Endothelial cell of umbilical vein (primary cell): ENCODE results near the gene ZNF581.

Experiments
- EZH2 ChIP-seq: IDR thresholded peaks from 2 replicates; pipeline ENCODE4 v1.6.1; 2012; ENCODE audit warnings: borderline replicate concordance, low read depth, mild to moderate bottlenecking, moderate library complexity, low read length, inconsistent platforms; ENCODE audit not compliant: severe bottlenecking
- FOS ChIP-seq: IDR thresholded peaks from 2 replicates; pipeline ENCODE4 v1.6.1; 2011; ENCODE audit warnings: mild to moderate bottlenecking, low read length, moderate library complexity, borderline replicate concordance; ENCODE audit not compliant: insufficient read depth
- GATA2 ChIP-seq: IDR thresholded peaks from 2 replicates; pipeline ENCODE4 v1.7.0; 2011; ENCODE audit warnings: low read depth, mild to moderate bottlenecking, moderate library complexity, mixed read lengths, low read length; ENCODE audit not compliant: insufficient read length, insufficient read depth
- POLR2A ChIP-seq: IDR thresholded peaks from 2 replicates; pipeline ENCODE4 v1.6.1; 2012; ENCODE audit warnings: low read depth, mild to moderate bottlenecking, control low read depth, low read length
- POLR2AphosphoS5 ChIP-seq: IDR thresholded peaks from 2 replicates; pipeline ENCODE4 v1.6.1; 2012; ENCODE audit warnings: low read depth, mild to moderate bottlenecking, control low read depth, low read length, moderate library complexity; ENCODE audit not compliant: insufficient read depth
- TF ChIP-seq, protein P1 (sequence below), 2 donors: IDR thresholded peaks; 1 replicate in 1 of 2; 2 replicates in 1 of 2; pipeline ENCODE4 v1.5.1; 2011; ENCODE audit warnings: low read length in 2 of 2, mild to moderate bottlenecking in 2 of 2, moderate library complexity in 2 of 2, control low read depth in 1 of 2, inconsistent platforms in 1 of 2, low read depth in 1 of 2; ENCODE audit not compliant: insufficient read depth in 1 of 2; ENCODE audit errors: extremely low read depth in 1 of 2

DNA sequence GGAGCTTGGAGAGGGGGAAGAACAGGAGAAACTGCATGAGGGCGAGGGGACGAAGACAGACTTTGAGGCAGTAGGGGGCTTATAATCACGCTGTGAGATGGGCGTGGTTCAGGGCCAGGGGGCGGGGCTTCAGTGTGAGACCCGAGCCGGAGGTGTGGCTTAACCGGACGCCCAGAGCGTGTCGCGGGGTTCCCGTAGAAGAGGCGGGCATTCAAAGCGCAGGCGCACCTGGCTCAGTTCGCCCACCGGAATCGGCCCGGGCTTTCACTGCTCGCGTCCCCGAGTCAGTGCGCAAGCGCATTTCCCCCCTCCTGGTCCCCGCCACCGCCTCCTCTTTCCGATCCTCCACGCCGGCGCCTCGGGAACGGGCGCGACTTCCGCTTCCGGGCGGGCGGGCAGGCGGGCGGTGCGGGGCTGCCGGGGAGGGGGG, 38.2 kb upstream of the ZNF581 start:
- TF ChIP-seq, protein P1, sequence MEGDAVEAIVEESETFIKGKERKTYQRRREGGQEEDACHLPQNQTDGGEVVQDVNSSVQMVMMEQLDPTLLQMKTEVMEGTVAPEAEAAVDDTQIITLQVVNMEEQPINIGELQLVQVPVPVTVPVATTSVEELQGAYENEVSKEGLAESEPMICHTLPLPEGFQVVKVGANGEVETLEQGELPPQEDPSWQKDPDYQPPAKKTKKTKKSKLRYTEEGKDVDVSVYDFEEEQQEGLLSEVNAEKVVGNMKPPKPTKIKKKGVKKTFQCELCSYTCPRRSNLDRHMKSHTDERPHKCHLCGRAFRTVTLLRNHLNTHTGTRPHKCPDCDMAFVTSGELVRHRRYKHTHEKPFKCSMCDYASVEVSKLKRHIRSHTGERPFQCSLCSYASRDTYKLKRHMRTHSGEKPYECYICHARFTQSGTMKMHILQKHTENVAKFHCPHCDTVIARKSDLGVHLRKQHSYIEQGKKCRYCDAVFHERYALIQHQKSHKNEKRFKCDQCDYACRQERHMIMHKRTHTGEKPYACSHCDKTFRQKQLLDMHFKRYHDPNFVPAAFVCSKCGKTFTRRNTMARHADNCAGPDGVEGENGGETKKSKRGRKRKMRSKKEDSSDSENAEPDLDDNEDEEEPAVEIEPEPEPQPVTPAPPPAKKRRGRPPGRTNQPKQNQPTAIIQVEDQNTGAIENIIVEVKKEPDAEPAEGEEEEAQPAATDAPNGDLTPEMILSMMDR (IDR thresholded peaks at IDR 0.05; ENCODE audit: extremely low read depth in 1 of 2, insufficient read depth in 1 of 2, low read depth in 1 of 2, low read length in 2 of 2) = no peak
- no peak for TF ChIP-seq EZH2
- no peak for TF ChIP-seq FOS
- peak; percentile 9 for TF ChIP-seq POLR2AphosphoS5
- no peak for TF ChIP-seq GATA2
- TF ChIP-seq POLR2A = peak; percentile 59
